ENCODE results near the gene PLEKHG5.

Gene PLEKHG5

DNA sequence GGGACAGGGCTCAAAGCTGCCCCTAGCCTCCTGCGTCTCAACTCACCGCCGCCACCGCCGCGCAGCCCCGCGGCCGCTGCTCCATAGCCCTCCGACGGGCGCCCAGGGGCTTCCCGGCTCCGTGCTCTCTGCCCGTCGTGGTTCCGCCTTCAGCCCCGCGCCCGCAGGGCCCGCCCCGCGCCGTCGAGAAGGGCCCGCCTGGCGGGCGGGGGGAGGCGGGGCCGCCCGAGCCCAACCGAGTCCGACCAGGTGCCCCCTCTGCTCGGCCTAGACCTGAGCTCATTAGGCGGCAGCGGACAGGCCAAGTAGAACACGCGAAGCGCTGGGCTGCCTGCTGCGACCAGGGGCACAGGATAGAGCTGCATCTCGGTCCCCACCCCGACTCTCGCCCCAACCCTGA, 25.4 kb downstream of the PLEKHG5 start, which contains the start of gene TNFRSF25:
TSS of gene TNFRSF25 (minus strand) at position 151 of the 400 bp plus-strand sequence. CDS start at position 85, 66 bp downstream.
- no peak for TF ChIP-seq RAD21 (IDR thresholded peaks at IDR 0.05; ENCODE audit: low read depth)
- TF ChIP-seq CREB1 (IDR thresholded peaks at IDR 0.05; ENCODE audit: low read depth), result no peak
- no peak for TF ChIP-seq YY1 (IDR thresholded peaks at IDR 0.05; ENCODE audit: low read depth)
- no peak for TF ChIP-seq ZBTB7A (IDR thresholded peaks at IDR 0.05; ENCODE audit: low read depth)
- TF ChIP-seq TAF1 (IDR thresholded peaks at IDR 0.05; ENCODE audit: low read depth), result no peak
- no peak for TF ChIP-seq TCF12 (IDR thresholded peaks at IDR 0.05; ENCODE audit: low read depth)
- no peak for TF ChIP-seq FOXM1 (IDR thresholded peaks at IDR 0.05; ENCODE audit: borderline replicate concordance, low read depth)
- TF ChIP-seq, protein P1, sequence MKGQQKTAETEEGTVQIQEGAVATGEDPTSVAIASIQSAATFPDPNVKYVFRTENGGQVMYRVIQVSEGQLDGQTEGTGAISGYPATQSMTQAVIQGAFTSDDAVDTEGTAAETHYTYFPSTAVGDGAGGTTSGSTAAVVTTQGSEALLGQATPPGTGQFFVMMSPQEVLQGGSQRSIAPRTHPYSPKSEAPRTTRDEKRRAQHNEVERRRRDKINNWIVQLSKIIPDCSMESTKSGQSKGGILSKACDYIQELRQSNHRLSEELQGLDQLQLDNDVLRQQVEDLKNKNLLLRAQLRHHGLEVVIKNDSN (IDR thresholded peaks at IDR 0.05), result no peak
- TF ChIP-seq TEAD4 (IDR thresholded peaks at IDR 0.05), result no peak
- TF ChIP-seq EGR1 (IDR thresholded peaks at IDR 0.05), result no peak
- TF ChIP-seq CEBPB (IDR thresholded peaks at IDR 0.05), result no peak
- TF ChIP-seq, protein P2, sequence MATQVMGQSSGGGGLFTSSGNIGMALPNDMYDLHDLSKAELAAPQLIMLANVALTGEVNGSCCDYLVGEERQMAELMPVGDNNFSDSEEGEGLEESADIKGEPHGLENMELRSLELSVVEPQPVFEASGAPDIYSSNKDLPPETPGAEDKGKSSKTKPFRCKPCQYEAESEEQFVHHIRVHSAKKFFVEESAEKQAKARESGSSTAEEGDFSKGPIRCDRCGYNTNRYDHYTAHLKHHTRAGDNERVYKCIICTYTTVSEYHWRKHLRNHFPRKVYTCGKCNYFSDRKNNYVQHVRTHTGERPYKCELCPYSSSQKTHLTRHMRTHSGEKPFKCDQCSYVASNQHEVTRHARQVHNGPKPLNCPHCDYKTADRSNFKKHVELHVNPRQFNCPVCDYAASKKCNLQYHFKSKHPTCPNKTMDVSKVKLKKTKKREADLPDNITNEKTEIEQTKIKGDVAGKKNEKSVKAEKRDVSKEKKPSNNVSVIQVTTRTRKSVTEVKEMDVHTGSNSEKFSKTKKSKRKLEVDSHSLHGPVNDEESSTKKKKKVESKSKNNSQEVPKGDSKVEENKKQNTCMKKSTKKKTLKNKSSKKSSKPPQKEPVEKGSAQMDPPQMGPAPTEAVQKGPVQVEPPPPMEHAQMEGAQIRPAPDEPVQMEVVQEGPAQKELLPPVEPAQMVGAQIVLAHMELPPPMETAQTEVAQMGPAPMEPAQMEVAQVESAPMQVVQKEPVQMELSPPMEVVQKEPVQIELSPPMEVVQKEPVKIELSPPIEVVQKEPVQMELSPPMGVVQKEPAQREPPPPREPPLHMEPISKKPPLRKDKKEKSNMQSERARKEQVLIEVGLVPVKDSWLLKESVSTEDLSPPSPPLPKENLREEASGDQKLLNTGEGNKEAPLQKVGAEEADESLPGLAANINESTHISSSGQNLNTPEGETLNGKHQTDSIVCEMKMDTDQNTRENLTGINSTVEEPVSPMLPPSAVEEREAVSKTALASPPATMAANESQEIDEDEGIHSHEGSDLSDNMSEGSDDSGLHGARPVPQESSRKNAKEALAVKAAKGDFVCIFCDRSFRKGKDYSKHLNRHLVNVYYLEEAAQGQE (IDR thresholded peaks at IDR 0.05; ENCODE audit: low read depth), result no peak
- no peak for TF ChIP-seq EP300 (IDR thresholded peaks at IDR 0.05; ENCODE audit: borderline replicate concordance)
- TF ChIP-seq NFIC (IDR thresholded peaks at IDR 0.05), result no peak
- TF ChIP-seq, protein P3, sequence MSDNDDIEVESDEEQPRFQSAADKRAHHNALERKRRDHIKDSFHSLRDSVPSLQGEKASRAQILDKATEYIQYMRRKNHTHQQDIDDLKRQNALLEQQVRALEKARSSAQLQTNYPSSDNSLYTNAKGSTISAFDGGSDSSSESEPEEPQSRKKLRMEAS (IDR thresholded peaks at IDR 0.05), result no peak

DNA sequence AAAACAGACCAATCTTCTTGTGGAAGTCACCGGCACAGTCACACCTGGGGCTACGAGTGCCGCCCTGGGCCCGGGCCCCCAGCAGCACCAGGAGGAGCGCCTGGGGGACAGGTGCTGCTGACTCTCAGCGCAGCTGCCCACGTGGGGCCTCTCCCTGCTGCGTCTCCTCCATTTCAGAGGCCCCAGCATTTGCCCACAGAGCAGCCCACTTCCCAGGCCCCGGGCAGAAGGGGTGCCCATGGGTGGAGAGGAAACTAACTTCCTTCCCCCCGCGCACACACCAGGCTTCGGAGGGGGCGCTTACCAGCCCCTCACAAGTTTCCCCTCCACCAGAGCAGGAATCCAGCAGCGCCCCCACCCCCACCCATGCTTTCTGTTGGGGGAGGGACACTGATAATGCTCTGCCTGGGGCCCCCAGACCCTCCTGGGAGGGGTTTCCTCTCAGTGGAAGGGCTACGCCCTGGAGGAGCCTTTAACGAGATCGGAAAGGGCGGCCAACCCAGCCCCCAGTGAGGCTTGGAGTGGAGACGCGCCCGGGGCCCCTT, 25.9 kb downstream of the PLEKHG5 start:
- TF ChIP-seq TEAD4 (IDR thresholded peaks at IDR 0.05) (no peak), TAF1 (IDR thresholded peaks at IDR 0.05; ENCODE audit: low read depth) (no peak), EGR1 (IDR thresholded peaks at IDR 0.05) (no peak), NFIC (IDR thresholded peaks at IDR 0.05) (no peak)

DNA sequence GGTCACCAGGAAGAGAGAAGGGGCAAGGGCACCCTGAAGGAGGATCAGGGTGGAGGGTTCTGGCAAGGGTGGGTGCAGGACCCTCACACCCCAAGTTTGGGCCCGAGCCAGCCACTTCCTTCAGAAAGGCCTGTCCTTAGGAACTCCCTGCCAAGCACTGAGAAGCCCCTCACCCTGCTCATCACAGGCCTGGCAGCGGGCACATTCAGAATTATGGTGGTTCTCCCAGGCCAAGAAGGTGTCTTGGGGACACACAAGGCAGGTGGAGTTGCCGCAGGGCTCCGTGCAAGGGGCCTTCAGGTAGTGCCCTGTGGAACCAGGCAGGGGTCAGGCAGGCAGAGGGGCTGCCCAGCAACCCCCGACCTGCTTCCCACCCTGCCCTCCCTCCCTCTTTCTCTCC, 26.6 kb downstream of the PLEKHG5 start:
- no peak for TF ChIP-seq YY1 (IDR thresholded peaks at IDR 0.05; ENCODE audit: low read depth)
- TF ChIP-seq TAF1 (IDR thresholded peaks at IDR 0.05; ENCODE audit: low read depth), result no peak
- TF ChIP-seq RAD21 (IDR thresholded peaks at IDR 0.05; ENCODE audit: low read depth), result no peak
- no peak for TF ChIP-seq ZBTB7A (IDR thresholded peaks at IDR 0.05; ENCODE audit: low read depth)
- TF ChIP-seq, protein P1 (IDR thresholded peaks at IDR 0.05), result no peak
- no peak for TF ChIP-seq CEBPB (IDR thresholded peaks at IDR 0.05)
- TF ChIP-seq FOXM1 (IDR thresholded peaks at IDR 0.05; ENCODE audit: borderline replicate concordance, low read depth), result no peak
- TF ChIP-seq, protein P2 (IDR thresholded peaks at IDR 0.05; ENCODE audit: low read depth), result no peak

DNA sequence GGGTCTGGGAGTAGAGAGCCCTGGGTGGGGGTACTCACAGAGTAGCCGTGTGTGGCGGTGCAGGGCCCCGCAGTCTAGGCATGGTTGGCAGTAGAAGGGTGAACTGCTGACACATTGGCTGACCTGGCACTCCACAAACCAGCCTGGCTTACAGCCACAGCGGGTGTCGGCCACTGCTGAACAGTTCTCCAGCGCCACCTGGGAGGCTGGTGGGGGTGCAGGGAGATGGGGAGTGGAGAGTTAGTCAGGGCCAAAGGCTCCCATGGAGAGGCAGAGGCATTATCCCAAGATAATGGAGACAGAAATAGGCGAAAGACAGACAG, 27.0 kb downstream of the PLEKHG5 start:
- TF ChIP-seq RAD21 (IDR thresholded peaks at IDR 0.05; ENCODE audit: low read depth) (peak; percentile 51; the same call in 1 of the 2 replicates), TEAD4 (IDR thresholded peaks at IDR 0.05) (no peak)

DNA sequence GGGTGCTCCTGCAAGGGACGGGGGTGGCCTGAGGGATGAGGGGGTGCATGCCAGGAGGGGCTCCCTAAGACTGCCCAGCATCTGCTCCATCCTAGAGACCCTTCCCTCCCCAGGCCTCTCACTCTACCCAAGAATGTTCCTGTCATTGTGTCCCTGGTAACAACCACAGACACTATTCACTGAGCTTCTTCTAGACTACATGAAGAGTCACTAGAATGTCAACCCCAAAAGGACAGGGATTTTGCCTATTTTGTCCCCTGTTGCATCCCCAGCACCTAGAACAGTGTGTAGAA, 28.4 kb downstream of the PLEKHG5 start:
- TF ChIP-seq EP300 (IDR thresholded peaks at IDR 0.05; ENCODE audit: borderline replicate concordance) (no peak), ZBTB7A (IDR thresholded peaks at IDR 0.05; ENCODE audit: low read depth) (no peak), FOXM1 (IDR thresholded peaks at IDR 0.05; ENCODE audit: borderline replicate concordance, low read depth) (no peak), TEAD4 (IDR thresholded peaks at IDR 0.05) (peak; percentile 12; the same call in 1 of the 2 replicates)
- TF ChIP-seq, protein P3 (IDR thresholded peaks at IDR 0.05), result no peak

DNA sequence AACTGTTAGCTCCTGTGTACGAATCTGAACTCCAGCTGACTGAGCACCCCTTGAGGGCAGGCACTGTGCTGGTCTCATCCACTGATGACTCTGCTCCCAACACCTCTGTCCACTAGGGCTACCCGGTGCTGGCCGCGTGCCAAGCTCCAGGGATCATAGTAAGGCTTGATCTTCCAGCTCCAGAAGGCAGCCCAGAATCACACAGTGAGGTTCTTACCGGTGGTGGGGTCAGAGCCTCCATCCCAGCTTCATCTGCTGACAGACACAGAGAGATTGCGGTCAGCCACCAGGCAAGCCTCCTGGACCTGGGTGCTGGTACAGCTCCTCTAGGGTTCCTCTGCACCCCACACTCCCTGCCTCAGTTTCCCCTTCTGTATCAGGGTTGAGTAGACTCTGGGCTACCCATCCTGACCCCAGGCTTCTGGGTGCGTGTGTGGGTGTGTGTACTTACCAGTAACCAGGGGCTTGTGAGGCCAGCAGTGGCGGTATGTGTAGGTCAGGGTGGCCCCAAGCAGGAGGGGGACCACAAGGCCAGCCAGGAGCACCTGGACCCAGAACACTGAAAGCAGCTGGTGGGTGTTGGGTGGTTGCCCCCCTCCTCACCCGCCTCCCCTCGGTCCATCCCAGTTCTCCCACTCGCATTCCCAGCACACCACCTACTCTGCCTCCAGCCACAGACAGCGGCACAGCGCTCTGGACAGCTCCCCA, 28.9 kb downstream of the PLEKHG5 start:
- TF ChIP-seq NFIC (IDR thresholded peaks at IDR 0.05), result peak; percentile 69
- TF ChIP-seq, protein P2 (IDR thresholded peaks at IDR 0.05; ENCODE audit: low read depth), result no peak; the same call in 1 of the 2 replicates
